Spleen (tissue), 7 donors: ENCODE measurements around the gene VPS51.

Source experiments
- CTCF ChIP-seq, 11 experiments: fragments of 200-600 bp in 7 of 11; fragments of 450-650 bp in 4 of 11; sonication (generic) in 4 of 11; IDR thresholded peaks in 8 of 11; conservative IDR thresholded peaks in 3 of 11; 1 replicate in 7 of 11; 2 replicates in 4 of 11; pipeline versions ENCODE4 v1.4.0 to v1.8.0; 2016 to 2021; ENCODE audit warnings: antibody characterized with exemption in 11 of 11, inconsistent platforms in 4 of 11, mild to moderate bottlenecking in 1 of 11
- POLR2A ChIP-seq, 3 donors: fragments of 450-650 bp; IDR thresholded peaks; one replicate each; pipeline ENCODE4 v1.5.1; 2017; ENCODE audit warnings: antibody characterized with exemption in 3 of 3, mild to moderate bottlenecking in 1 of 3
- POLR2AphosphoS5 ChIP-seq, 3 donors: sonication (generic); formaldehyde crosslinking; IDR thresholded peaks; one replicate each; pipeline ENCODE4 v1.5.1; 2017; ENCODE audit warnings: antibody characterized with exemption in 3 of 3
- donor health status: DM: no; HTN: no; CAD: no; lungs with moderate emphysema.
- donor health status: DM: no; HTN: no; CAD: no.
- donor health status: DM: no; HTN: no; CAD: no.

- TF ChIP-seq CTCF (IDR thresholded peaks at IDR 0.05 in 8 of 11, conservative IDR thresholded peaks at IDR 0.05 in 3 of 11) (no peak), POLR2AphosphoS5 (IDR thresholded peaks at IDR 0.05) (no peak), POLR2A (IDR thresholded peaks at IDR 0.05) (no peak)
These were observed 23.9 kb upstream of the VPS51 start for GRCh38 chr11:65071907-65072630.
